Measurements from ENCODE around the gene B9D1. TPM values are rescaled to one million over a fixed set of nuclear protein-coding genes. Genes with fewer than 3 reads are reported as not detected.

Gene B9D1
- total RNA-seq, 2 experiments from 2014 or later = 1.1 TPM

DNA sequence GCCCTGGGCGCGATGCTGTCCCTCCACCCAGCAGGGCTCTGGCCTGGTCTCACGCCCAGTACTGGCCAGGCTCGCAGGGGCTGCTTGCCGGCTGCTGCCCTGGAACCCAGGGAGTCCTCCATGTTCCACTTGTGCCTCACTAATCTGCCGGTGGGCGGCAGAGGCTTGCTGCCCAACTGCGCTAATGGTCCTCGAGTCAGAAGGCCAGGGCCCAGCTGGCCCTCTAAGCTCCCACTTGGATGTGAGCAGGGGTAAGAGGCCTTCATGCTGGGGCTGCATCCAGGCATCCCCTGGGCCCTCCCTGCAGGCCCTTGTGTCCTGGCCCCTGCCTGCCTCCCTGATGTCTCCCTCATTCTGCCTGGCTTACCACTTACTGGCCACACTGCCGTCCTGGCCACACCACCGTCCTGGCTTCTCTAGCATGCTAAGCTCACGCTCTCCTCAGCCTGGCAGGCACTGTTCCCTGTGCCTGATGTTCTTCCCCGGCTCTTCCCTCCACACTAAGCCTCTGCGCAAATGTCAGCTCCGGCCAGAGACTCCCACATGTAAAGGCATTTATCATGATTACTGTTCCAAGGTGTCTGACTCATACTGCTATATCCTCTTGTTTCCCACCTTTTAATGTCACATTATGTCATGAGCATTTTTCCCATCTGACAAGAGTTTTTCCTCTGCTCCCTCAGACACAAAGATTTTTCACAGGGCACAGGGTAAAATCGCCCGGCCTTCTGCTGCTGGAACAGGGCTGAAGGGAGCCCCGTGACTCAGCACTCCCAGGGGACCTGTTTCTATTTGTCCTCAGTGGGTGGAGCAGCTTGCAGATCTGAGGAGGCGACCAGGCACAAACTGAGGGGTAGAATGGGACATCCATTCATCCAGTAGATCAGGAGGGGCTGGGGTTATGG is 15.9 kb downstream of the B9D1 start:
- CTCF ChIA-PET = no interaction called here
- ATAC-seq (no peak), DNase-seq (no peak)
- no peak overlapping the region for H3K4me3 Mint-ChIP-seq
- no peaks in the 10 kb centered on the region for H3K36me3 Mint-ChIP-seq (ENCODE audit: low read depth)
- POLR2A ChIA-PET = no interaction called here
- H3K27ac Mint-ChIP-seq = no peak overlapping the region
- no peaks in the 10 kb centered on the region for H3K9me3 Mint-ChIP-seq (ENCODE audit: insufficient read depth)
- H3K4me1 Mint-ChIP-seq (ENCODE audit: low read depth) = no peaks in the 10 kb centered on the region
- peaks cover 2% of the 10 kb centered on the region for H3K27me3 Mint-ChIP-seq (ENCODE audit: low read depth)

DNA sequence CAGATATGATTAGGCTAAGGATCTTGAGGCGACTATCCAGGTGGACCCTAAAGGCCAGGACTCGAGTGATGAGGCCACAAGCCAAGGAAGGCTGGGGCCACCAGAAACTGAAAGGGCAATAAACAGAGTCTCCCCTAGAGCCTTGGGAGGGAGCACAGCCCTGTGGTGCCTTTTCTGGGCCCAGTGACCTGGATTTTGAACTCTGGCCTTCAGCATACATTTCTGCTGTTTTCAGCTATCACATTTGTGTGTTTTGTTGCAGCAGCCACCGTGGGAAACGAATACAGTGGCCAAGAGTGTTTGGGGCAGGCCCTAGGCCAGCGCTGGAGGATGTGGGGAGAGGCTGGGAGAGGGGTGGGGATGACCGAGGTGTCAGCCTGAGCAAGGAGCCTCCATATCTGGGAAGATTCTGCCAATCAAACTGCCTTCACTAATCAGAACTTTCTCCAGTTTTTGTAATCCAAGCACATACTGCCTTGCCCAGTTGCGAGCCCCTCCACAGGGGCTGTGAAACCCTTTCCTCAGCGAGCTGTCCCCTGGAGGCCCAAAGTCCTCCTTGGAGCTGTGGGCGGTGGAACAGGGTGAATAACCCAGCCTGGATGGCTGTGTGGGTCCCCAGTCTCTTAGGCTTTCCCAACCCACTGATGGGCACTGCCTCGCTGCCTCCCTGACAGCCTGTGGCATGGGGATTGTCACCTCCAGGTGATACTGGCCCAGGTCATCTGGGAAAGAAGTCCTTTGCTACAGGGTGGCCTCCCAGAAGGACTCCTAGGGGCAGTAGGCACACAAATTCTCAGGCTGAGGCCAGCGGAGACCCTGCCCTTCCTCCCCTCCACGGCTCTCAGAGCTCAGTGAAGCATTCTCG is 16.8 kb downstream of the B9D1 start:
- Mint-ChIP-seq H3K36me3 (ENCODE audit: low read depth) (no peaks in the 10 kb centered on the region), H3K27me3 (ENCODE audit: low read depth) (peaks cover 2% of the 10 kb centered on the region), H3K4me3 (no peak overlapping the region), H3K27ac (no peak overlapping the region), H3K9me3 (ENCODE audit: insufficient read depth) (no peaks in the 10 kb centered on the region), H3K4me1 (ENCODE audit: low read depth) (no peaks in the 10 kb centered on the region)
- ATAC-seq = no peak
- DNase-seq = no peak
- POLR2A ChIA-PET = no interaction called here
- CTCF ChIA-PET = no interaction called here

DNA sequence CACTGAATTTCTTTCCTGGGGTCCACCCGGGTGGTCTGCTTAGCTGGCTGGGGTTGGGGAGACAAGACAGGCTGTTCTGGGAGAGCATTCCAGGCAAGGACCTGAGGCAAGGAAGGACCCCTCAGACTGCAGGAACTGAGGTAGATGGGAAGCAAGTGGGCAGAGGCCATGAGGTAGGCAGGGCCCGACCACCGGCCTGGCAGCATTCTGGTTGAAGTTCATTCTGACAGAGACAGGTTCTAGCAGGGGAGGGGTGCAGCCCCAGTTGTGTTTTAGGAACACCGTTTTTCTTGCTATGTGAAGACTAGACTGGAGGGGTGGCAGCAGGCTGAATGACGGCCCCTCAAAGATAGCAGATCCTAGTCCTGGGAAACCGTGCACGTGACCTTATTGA is 17.5 kb downstream of the B9D1 start:
- no peak overlapping the region for H3K27ac Mint-ChIP-seq
- DNase-seq = no peak
- H3K36me3 Mint-ChIP-seq (ENCODE audit: low read depth) = no peaks in the 10 kb centered on the region
- no peak overlapping the region for H3K4me3 Mint-ChIP-seq
- ChIA-PET POLR2A (no interaction called here), CTCF (no interaction called here)
- ATAC-seq = no peak
- no peaks in the 10 kb centered on the region for H3K4me1 Mint-ChIP-seq (ENCODE audit: low read depth)
- no peaks in the 10 kb centered on the region for H3K27me3 Mint-ChIP-seq (ENCODE audit: low read depth)
- H3K9me3 Mint-ChIP-seq (ENCODE audit: insufficient read depth) = no peaks in the 10 kb centered on the region

DNA sequence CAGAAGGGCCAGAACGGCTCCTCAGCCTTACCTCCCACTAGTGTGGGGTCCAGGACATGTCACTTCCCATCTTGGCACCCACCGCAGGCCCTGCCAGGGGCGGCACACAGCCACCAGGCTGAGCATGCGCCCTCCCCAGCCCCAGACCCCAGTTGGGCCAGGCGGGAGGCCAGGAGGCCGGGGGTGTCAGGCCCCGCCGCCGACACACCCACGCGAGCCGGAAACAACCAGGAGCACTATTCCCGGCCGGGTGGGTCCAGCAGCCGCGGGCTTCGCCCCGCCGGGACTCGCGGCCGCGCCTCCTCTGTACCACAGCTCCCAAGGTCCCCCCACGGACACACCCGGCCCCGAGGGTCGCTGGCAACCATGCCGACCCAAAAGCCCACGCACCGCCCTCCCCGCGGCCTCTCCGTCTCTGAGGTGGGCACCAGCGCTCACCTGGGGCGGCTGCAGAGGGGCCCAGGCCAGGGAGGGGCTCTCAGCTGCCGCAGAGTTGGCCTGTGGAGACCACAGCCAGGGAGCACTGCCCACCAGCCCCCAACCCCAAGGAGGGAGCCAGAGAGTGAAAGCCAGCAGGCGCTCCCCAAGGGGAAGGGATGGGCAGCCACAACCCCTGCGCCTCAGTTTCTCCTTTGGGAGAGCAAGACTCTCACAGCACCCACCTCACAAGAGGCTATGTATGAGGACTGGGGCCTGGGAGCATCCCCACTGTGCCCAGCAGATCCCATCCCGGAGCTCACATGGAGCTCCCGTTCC is 18.0 kb downstream of the B9D1 start:
- no peak overlapping the region for H3K27ac Mint-ChIP-seq
- ChIA-PET POLR2A (no interaction called here), CTCF (no interaction called here)
- DNase-seq = no peak
- ATAC-seq = no peak
- no peaks in the 10 kb centered on the region for H3K4me1 Mint-ChIP-seq (ENCODE audit: low read depth)
- no peaks in the 10 kb centered on the region for H3K9me3 Mint-ChIP-seq (ENCODE audit: insufficient read depth)
- no peak overlapping the region for H3K4me3 Mint-ChIP-seq
- H3K36me3 Mint-ChIP-seq (ENCODE audit: low read depth) = no peaks in the 10 kb centered on the region
- H3K27me3 Mint-ChIP-seq (ENCODE audit: low read depth) = peaks cover 2% of the 10 kb centered on the region

DNA sequence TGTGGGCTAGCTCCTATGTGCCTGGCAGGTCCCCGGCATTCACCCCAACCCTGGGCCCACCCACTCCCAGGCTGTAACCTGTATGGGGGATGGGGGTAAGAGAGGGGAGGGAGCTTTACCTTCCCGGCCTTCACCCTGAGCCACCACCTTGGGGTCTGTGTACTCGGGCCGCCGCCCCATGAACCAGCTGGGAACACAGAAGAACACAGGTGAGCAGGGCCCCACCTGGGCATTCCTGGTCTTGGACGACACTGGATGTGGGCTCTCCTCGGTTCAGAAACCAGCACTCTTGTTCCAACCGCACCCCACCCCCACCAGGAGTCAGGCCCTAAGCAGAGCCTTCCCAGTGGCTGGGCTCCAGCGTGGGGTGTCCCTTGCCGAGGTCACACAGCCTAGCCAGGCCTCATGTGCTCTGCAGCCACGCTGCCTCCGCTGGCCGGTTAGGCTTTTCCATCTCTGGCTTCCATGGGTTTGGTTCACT is 18.8 kb downstream of the B9D1 start:
- Mint-ChIP-seq H3K4me3 (no peak overlapping the region), H3K27me3 (ENCODE audit: low read depth) (peaks cover 7% of the 10 kb centered on the region), H3K9me3 (ENCODE audit: insufficient read depth) (no peaks in the 10 kb centered on the region), H3K4me1 (ENCODE audit: low read depth) (no peaks in the 10 kb centered on the region), H3K27ac (no peak overlapping the region), H3K36me3 (ENCODE audit: low read depth) (no peaks in the 10 kb centered on the region)
- ChIA-PET CTCF (interaction anchor here (2.3 kb wide), 1 partner anchor 19 kb away, joined by 6 read pairs; the partner anchor contains the start of gene B9D1), POLR2A (no interaction called here)
- DNase-seq (no peak), ATAC-seq (no peak)

DNA sequence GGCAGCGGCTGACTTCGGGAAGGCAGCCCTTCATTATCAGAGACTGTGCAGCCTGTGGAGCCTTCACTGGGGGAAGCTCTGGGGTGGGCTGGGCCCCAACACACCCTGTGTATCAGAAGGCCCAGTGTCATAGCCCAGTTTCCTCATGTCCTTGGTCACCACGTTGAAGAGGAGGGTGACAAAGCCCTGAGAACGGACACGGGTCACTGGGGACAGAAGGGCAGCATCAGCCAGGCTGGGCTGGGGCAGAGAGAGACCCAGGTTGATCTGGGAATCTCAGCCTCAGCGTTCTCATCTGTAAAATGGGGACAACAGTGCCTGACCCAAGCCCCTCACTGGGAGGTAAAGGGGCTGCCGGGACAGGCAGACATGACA is 19.3 kb downstream of the B9D1 start:
- Mint-ChIP-seq H3K9me3 (ENCODE audit: insufficient read depth) (no peaks in the 10 kb centered on the region), H3K4me1 (ENCODE audit: low read depth) (no peaks in the 10 kb centered on the region), H3K36me3 (ENCODE audit: low read depth) (no peaks in the 10 kb centered on the region), H3K27ac (no peak overlapping the region), H3K4me3 (no peak overlapping the region), H3K27me3 (ENCODE audit: low read depth) (peaks cover 7% of the 10 kb centered on the region)
- ChIA-PET POLR2A (no interaction called here), CTCF (interaction anchor here (2.3 kb wide), 1 partner anchor 19 kb away, joined by 6 read pairs; the partner anchor contains the start of gene B9D1)
- ATAC-seq = no peak
- no peak for DNase-seq

DNA sequence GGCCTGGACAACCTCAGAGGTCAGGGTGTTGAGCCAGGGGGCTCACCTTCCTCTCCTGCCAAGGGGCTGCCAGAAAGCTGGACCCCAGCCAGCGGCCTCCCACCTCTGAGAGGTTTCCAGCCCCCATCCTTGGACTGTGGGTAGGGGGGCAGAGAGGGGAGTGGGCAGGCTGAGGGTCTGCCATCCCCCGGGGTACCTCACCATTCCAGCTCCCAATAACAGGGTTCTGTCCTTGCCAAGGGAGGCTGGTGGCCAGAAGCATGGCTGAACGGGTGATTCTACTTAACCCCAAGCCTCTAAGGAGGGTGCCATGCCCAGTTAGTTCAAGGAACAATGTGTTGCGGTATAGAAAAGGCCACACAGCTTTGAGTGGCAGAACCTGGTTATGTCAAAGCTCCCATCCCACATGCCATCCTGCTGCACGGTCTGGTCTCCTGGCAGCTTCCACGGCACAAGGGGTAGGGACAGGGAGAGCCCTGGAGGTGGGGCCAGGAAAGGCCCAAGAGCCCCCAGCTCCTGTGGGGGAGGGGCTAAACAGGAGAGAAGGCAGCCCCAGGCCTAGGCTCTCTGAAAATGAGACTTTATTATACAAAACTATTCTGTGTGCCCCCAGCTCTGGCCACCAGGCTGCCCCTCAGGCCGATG is 19.8 kb downstream of the B9D1 start:
- ChIA-PET CTCF (interaction anchor here (2.3 kb wide), 1 partner anchor 20 kb away, joined by 6 read pairs; the partner anchor contains the start of gene B9D1), POLR2A (no interaction called here)
- Mint-ChIP-seq H3K9me3 (ENCODE audit: insufficient read depth) (no peaks in the 10 kb centered on the region), H3K27me3 (ENCODE audit: low read depth) (peaks cover 7% of the 10 kb centered on the region), H3K4me1 (ENCODE audit: low read depth) (no peaks in the 10 kb centered on the region), H3K36me3 (ENCODE audit: low read depth) (no peaks in the 10 kb centered on the region), H3K27ac (no peak overlapping the region), H3K4me3 (no peak overlapping the region)
- DNase-seq (no peak), ATAC-seq (no peak)

DNA sequence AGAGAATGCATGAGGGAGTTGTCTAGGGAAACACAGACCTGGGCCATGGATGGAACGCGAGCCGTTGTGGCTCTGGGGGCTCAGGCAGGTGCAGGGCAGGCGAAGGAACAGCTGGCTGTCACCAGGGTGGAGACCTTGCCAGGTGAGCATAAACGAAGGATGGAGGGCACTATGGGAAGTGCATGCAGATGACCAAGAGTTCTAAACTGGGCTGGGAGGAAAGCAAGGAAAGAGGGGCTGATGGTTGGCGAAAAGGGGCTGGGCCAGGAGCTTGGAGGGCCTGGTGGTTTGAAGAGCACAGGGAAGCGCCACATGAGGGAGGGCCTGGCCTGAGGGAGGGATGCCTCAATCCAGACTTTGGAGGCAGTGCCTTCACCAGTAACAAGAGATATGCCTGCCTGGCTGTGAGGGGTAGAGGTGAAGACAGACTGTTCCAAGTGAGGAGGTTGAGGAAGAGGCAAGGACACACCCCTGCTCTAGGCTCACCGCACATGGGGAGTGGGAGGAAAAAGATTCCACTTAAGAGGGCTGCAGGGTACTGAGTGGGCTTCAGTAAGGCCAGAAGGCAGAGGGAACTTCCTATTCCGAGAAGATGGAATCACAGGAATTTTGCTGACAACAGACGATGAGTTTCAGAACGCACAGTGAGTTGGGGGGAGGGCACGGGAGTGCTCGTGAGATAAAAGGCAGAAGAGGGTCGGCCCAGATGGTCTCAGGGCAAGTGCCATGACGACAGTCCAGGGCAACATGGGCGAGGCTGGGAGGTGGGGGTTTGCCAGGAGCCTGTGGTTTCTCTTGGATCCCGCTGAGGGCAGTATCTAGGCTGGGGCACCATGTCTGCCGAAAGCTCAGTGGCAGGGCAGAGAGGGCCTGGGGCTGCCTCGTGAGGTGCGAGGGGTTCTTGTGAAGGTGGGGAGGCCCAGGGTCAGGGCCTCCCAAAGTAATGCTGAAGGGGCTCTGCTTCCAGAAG is 20.6 kb downstream of the B9D1 start:
- Mint-ChIP-seq H3K27ac (no peak overlapping the region), H3K4me1 (ENCODE audit: low read depth) (no peaks in the 10 kb centered on the region), H3K9me3 (ENCODE audit: insufficient read depth) (no peaks in the 10 kb centered on the region), H3K4me3 (no peak overlapping the region), H3K36me3 (ENCODE audit: low read depth) (no peaks in the 10 kb centered on the region), H3K27me3 (ENCODE audit: low read depth) (peaks cover 9% of the 10 kb centered on the region)
- no peak for DNase-seq
- ChIA-PET CTCF (interaction anchor here (2.3 kb wide), 1 partner anchor 21 kb away, joined by 6 read pairs; the partner anchor contains the start of gene B9D1), POLR2A (interaction anchor here (0.6 kb wide), 1 partner anchor 405 kb away, joined by 3 read pairs; no protein-coding TSS in a partner anchor)
- ATAC-seq = no peak

DNA sequence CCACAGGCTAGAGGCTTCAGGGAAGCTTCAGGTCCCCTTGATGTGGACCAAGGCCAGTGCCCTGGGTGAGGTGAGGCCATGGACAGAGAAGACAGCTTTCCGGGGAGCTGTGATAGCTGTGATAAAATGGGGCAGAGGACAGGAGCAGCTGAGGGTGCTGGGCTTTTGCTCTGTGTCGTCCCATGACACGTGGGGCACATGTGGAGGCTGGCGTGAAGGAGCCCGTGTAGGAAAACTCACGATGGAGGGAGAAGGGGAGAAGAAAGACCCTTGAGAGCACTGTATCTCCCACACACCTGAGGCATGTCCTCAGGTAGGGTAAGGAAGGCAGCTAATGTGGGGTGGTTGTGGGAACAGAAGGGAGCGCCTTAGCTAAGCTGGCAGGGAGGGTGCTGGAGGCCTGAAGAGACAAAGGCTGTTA is 21.3 kb downstream of the B9D1 start:
- Mint-ChIP-seq H3K4me3 (no peak overlapping the region), H3K4me1 (ENCODE audit: low read depth) (no peaks in the 10 kb centered on the region), H3K27ac (no peak overlapping the region), H3K36me3 (ENCODE audit: low read depth) (no peaks in the 10 kb centered on the region), H3K27me3 (ENCODE audit: low read depth) (peaks cover 9% of the 10 kb centered on the region), H3K9me3 (ENCODE audit: insufficient read depth) (no peaks in the 10 kb centered on the region)
- ChIA-PET POLR2A (interaction anchor here (0.6 kb wide), 1 partner anchor 406 kb away, joined by 3 read pairs; no protein-coding TSS in a partner anchor), CTCF (no interaction called here)
- no peak for ATAC-seq
- no peak for DNase-seq

DNA sequence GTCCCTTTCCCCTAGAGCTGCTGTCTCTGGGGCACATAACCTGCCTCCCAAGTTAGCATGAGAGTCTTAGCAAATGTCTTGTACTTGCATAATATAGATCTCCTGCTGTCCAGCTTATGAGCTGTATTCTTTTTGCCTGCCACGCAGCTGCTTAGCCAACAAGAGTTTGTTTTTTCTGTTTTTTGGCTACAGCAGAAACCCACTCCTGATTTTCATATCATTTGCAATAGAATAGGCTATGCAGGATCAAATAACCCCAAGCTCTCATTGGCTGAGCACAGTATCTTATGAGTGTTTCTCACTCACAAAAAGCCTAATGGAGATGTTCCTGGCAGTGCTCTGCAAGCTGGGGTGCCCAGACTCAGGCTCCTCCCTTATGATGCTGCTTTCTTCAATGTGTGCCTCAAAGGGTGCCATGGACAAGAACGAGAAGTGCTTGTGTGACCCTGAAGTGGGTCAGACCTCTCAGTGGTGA is 23.1 kb downstream of the B9D1 start:
- peaks cover 9% of the 10 kb centered on the region for H3K27me3 Mint-ChIP-seq (ENCODE audit: low read depth)
- ATAC-seq = no peak
- POLR2A ChIA-PET = no interaction called here

More for the DNA sequence above, 23.1 kb downstream of the B9D1 start:
- CTCF ChIA-PET = interaction anchor here (1.1 to 2.2 kb wide), 4 partner anchors 19 to 69 kb away, joined by 3 to 9 read pairs (median 4); partner anchors contain the start of gene B9D1
- no peaks in the 10 kb centered on the region for H3K9me3 Mint-ChIP-seq (ENCODE audit: insufficient read depth)
- H3K4me1 Mint-ChIP-seq (ENCODE audit: low read depth) = no peaks in the 10 kb centered on the region
- no peak overlapping the region for H3K27ac Mint-ChIP-seq
- H3K4me3 Mint-ChIP-seq = no peak overlapping the region
- DNase-seq = no peak
- no peaks in the 10 kb centered on the region for H3K36me3 Mint-ChIP-seq (ENCODE audit: low read depth)
